Iris pigment epithelial cell (primary cell): ENCODE data around the gene NHLH2.

Experiments
- DNase-seq: peaks from one replicate; pipeline ENCODE4 v3.0.0-alpha.2; 2011; ENCODE audit warnings: low read depth

The NHLH2 gene

DNA sequence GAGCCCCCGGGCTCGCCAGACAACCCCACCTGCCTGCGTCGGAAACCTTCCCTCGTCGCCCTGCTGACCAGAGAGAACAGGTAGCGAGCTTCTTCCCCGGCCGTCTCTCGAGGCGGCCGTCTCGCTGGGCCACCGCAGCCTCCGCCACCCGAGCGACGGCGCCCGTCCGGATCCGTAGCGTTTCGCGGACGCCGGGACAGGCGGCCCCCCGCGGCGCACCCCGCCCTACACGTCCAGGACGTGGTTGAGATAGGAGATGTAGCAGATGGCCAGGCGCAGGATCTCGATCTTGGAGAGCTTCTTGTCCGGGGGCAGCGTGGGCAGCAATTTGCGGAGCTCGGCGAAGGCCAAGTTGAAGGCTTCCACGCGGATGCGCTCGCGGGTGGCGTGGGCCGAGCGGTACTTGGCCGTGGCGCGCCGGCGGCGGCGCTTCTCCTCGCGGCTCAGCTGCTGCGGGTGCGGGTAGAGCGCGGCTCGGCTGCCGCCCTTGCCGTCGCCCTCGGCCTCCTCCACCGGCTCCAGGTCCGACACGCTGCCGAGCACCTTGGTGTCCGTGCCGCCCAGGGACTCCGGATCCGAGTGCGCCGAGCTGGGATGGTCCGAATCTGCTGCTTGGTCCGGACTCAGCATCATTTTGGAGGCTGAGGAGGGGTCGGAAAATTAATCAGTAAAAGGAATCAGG lies 3.0 kb downstream of the NHLH2 start:
- no peak for DNase-seq

GRCh38 chr1:115837341-115837739 lies 3.6 kb downstream of the NHLH2 start:
- DNase-seq, result no peak

GRCh38 chr1:115833856-115834255 lies 7.1 kb downstream of the NHLH2 start:
- DNase-seq, result no peak

DNA sequence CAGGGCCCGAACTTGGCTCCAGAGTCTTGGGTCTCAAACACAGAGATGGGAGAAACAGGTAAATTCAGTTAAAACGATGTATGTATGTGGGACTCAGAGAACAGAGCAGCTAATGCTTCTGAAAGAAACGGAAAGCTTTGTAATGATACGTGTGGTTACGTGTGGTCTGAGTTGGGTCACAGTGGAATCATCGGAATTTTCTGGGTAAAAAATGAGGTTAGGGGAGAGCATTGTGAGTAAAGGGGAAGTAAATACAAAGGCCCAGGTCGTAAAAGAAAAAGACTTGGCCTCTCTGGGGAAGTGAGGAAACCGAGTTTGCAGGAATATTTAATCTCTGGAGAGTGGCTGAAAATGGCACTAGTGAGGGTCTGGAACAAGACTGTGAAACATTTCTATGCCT lies 8.3 kb downstream of the NHLH2 start:
- DNase-seq, result no peak

GRCh38 chr1:115830963-115831362 lies 10.0 kb downstream of the NHLH2 start:
- no peak for DNase-seq

DNA sequence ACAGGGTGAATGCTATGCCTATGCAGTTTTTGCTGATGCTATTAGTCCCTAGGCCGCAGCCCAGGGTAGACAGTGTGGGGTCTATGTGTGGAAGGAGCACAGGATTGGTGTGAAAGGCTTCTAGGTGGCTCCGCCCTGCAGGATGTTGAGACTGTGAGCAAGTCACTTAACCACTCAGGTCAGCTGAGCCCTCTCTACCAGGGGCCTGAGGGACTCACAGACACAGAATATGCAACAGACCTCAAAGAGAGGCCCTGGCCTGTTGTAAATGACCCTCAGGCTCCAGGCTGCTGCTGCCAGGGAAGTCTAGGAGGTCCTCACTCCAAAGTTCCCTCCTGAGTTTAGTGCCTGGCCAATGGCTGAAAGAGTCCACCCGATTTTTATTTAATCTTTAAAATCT lies 11.0 kb downstream of the NHLH2 start:
- no peak for DNase-seq

DNA sequence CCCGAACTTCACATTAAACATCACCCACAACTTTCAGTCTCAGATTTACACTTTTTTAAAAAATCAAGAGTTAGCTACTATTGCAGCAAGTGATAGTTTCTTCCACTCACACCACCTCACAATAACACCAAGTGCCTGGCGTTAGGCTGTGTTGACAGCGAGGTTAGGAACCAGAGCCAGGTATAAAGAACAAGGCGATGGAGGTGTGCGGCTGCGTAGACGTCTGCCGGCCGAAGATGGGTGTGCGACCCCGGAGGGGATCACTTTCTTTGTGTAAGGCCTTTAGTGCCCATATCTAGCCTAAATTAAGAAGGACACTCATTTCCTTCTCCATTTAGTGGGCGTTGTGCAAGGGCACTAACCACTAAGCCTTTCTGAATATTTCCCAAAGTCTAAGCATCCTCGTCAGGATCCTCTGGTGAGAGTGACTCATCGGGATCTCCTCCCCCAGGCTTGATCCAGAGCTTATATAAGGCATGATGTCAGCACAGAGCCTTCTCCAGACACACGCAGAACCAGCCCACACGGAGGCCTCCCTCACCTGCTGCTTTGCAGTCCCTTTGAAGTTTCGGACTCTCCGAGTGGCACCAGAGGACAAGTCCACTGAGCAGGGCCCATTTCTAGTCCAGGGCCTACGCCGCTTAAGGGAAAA lies 11.8 kb downstream of the NHLH2 start:
- peak; percentile 94 for DNase-seq

DNA sequence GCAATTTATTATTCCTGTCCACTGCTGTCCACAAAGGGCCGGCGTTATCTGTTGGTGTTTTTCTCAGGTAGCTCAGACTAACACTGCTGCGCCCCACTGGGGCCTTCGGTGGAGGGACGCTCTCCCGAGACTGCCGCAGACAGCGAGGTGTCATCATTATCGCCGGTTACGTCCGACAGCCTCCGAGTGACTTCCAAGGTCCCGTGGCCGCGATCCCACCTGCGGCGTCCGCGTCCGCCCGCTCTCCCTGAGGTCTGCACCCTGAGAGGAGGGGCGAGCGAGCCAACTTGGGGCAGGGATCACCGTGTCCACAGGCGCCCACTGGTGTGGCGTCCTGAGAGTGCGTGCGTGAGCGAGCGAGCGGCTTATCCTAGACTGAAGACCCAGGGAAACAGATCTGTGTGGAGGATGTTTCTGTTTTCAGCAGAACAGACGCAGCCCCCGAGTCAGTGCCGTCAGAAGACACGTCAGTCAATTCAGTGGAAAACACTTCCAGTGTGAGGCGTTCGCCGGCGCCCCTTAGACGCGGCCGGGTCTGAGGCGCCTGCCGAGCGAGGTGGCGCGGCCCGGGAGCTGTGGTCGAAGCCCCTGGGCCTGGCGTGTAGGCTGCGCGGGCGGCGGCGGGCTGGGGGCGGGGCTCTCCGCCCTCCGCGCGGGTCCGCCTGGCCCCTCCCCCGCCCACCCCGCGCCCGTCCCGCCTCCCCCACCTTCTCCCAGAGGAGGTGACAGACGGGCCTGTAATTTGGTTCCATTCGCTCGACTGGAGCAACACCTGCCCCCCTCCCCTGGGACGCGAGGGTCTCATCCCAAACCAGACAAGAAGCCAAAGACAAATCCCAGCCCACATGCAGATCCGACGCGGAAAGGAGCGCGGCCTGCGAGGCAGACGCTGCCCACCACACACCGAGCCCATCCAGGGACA lies 12.6 kb downstream of the NHLH2 start:
- peak; percentile 49 for DNase-seq

GRCh38 chr1:115827452-115828044 lies 13.4 kb downstream of the NHLH2 start:
- DNase-seq, result no peak

GRCh38 chr1:115826628-115827027 lies 14.3 kb downstream of the NHLH2 start:
- no peak for DNase-seq

GRCh38 chr1:115822117-115822516 lies 18.8 kb downstream of the NHLH2 start:
- DNase-seq, result no peak

DNA sequence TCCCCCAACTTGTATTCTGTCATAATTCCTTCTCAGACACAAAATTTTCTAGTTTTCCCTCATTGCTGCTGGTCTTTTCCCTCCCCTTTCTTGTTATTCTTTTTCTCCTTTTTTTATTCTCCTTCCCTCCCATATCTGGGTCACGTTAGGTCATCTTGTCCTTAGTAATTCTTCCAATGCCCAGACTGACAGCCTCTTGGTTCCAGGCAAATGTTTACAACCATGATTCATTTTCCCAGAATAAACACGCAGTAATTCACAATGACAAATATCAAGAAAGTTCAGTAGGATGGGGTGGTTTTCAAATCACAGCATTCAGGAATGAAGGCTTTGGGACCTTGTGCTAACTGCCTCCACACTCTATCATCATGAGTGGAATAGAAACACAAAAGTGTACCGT lies 25.2 kb downstream of the NHLH2 start:
- DNase-seq, result no peak

DNA sequence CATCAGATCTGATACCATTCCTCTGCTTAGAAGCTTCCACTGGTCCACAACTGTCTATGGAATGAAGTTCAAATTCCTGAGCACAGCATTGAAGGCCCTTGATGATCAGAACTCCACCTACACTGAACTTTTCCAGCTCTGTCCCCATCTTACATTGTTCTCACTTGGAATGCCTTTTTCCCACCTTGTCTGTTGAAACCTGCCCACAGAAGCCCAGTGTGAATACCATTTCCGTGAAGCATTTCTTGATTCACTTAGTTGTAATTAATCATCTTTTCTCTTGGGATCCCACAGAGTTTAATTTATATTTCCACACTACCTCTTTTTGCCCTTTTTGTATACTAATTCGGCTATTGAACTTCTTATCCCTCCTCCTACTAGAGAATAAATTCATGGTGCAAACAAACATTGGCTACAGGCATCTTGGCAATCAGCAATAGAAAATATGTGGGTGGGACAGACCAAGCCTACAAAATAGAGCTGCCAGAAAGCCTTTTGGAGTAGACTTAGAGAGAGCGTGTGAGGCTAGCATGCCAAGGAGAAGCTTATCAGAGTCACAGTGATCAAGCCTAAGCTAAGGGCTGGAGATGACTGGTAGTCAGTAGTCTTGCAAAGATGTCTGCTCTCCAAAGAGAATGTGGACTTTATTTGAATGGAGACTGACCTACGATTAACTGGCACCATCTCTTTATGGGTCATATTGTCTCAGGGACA lies 26.1 kb downstream of the NHLH2 start:
- DNase-seq, result no peak

DNA sequence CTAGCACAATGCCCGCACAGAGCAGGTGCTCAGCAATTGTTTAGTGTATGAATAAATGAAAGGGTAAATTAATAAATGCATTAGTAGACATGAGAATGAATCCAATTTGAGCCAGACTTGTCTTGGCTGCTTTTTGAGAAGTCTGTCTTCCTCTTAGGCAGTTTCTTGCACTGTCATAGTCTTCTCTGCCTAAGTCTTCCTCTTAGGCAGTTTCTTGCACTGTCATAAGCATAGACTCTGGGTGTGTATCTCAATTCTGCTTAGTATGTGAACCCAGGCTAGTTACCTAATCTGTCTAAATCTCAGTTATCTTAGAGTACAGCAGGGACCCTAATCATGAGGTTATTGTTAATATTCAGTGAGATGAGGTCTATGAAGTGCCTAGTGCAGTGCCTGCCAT lies 27.2 kb downstream of the NHLH2 start:
- DNase-seq, result no peak

- DNase-seq, result no peak
These were observed 29.6 kb downstream of the NHLH2 start for GRCh38 chr1:115811140-115811828.

DNA sequence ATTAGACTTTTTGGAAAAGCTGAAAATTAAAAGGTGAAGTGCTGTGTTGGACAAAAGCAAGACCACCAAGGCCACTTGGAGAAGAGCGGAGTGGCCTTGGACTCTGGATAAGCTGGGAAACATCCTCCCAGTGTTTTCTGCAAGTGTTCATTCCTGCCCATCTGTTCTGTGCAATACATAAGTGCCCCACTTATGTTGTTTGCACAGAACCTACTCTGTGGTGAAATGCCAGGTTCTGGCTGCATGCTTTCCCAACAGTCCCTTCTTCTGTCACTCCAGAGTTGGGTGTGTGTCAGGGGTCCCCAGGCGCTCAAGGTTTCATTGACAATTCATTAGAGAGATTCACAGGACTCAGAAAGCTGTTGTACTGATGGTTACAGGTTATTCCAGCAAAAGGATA lies 30.3 kb downstream of the NHLH2 start:
- DNase-seq, result no peak

DNA sequence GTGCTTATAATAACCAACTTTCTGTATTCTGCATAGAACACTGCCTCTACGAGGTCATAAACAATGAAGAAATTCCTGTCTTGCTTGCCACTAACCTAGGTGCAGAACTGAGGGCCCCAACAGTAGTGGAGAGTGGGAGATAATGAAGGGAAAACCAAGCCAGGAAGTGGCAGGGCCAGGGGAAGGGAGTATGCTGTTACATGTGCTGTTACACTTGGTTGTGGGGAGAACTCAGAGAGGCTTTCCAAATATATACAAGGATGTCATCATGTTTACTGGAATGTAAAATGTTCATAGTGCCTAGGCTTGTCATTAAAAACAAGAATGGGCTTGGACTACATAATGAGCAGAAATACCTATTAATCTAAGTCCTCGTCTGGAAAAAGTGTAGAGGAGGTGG lies 31.1 kb downstream of the NHLH2 start:
- no peak for DNase-seq

DNA sequence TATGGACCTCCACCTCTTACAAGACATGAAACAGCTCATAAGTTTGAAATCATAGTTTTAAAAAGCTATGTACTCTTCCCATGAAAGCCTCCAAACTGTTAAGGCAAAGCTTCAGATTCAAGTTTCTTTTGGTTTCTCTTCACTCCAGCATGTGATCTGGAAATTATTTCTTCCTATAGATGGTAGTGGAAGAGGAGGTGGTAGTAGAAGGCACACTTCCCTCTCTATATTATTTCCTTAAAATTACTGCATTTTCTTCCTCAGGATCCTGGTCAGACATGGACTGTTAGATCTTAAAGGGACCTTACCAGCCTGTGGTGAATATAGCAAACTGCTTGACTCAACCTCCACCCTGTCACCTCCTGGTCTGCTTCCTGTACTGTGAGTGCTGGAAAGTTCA lies 31.9 kb downstream of the NHLH2 start:
- no peak for DNase-seq

DNA sequence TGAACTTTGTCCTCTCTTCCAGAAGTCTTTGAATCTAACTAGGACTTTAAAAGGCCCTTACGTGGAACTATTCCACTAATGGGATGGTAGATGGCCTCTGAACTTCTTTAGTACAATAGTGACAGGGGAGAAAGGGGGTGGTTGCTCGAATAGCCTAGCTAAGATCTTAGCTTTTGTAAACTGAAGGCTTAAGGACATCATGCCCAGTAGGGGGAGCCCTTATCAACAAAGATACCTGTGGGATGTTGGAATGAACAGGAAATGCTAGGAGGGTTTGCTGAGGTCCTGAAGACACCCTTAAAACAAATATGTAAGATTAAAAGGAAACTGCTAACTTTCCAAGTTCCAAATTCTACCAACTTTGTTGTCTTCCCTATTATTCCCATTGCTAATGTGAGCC lies 33.2 kb downstream of the NHLH2 start:
- peak; percentile 75 for DNase-seq

- no peak for DNase-seq
These were observed 35.3 kb downstream of the NHLH2 start for GRCh38 chr1:115805597-115805996.

DNA sequence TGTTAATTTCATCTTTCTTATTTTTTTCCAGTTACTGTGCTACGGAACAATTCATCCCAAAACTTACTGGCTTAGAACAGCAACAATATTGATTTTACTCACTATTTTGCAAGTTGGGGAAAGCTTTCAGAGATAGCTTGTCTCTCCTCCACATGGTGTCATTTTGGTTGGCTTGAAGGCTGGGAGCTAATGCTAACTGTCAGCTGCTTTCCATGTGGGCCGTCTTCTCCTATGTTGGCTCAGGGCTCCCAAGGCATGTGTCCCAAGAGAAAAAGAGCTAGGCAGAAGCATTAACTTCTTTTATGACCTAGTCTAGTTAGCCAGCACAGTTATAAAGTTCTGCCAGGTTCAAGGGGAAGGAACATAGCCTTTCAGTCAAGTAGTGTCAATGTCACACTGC lies 38.5 kb downstream of the NHLH2 start:
- no peak for DNase-seq
